K562 (cell line): Measurements from ENCODE around the gene LYSMD1. TPM values are rescaled to one million over a fixed set of nuclear protein-coding genes. Genes with fewer than 3 reads are reported as not detected.

Experiments used
- ARNT ChIP-seq, 2 experiments: fragments of 450-650 bp; IDR thresholded peaks; 2 replicates each; pipeline ENCODE4 v1.6.1; 2016; ENCODE audit warnings: mild to moderate bottlenecking in 1 of 2
- EHMT2 ChIP-seq: fragments of 450-650 bp; IDR thresholded peaks from 2 replicates; pipeline ENCODE4 v1.6.1; 2018; ENCODE audit warnings: antibody characterized with exemption
- KDM4B ChIP-seq, 2 experiments: fragments of 450-650 bp in 1 of 2; sonication (generic) in 1 of 2; IDR thresholded peaks; 2 replicates each; pipeline ENCODE4 v1.6.1; 2016 to 2017; ENCODE audit warnings: borderline replicate concordance in 2 of 2, antibody characterized with exemption in 1 of 2, low read depth in 1 of 2, mild to moderate bottlenecking in 1 of 2
- MCM2 ChIP-seq: fragments of 450-650 bp; IDR thresholded peaks from 2 replicates; pipeline ENCODE4 v1.6.1; 2017; ENCODE audit warnings: low read depth, mild to moderate bottlenecking
- NFE2L1 ChIP-seq: fragments of 450-650 bp; IDR thresholded peaks from 2 replicates; pipeline ENCODE4 v1.6.1; 2016; ENCODE audit warnings: missing genetic modification characterization, low read depth, mild to moderate bottlenecking, missing compliant biosample characterization, moderate library complexity, borderline replicate concordance
- SRF ChIP-seq, 2 experiments: fragments of 250-450, 450-650 bp in 1 of 2; sonication (Bioruptor Pico) in 1 of 2; sonication (generic) in 1 of 2; formaldehyde crosslinking; IDR thresholded peaks; 2 replicates each; pipeline versions ENCODE4 v1.5.0 to v1.5.1; 2020 to 2022; ENCODE audit warnings: mild to moderate bottlenecking in 1 of 2, missing genetic modification reagents in 1 of 2
- UBTF ChIP-seq, 2 experiments: IDR thresholded peaks; 2 replicates each; pipeline ENCODE4 v1.6.1; 2012; ENCODE audit warnings: improper control_type of control experiment in 2 of 2, low read depth in 2 of 2, low read length in 2 of 2, borderline replicate concordance in 1 of 2
- ZFX ChIP-seq: sonication (generic); formaldehyde crosslinking; IDR thresholded peaks from 2 replicates; pipeline ENCODE4 v1.8.0; 2022; ENCODE audit warnings: mild to moderate bottlenecking, missing genetic modification reagents, moderate library complexity
- polyA plus RNA-seq, 8 experiments: library from polyadenylated mRNA; depleted of rRNA in 4 of 8; stranded (reverse) in 5 of 8; unstranded in 3 of 8; fragments of >200 nt; fragmentation: Nextera tagmentation in 2 of 8; fragmentation: Illumina TruSeq in 1 of 8; extraction: Ambion mirVana in 2 of 8; extraction: Trizol in 1 of 8; gene quantifications; 2 replicates each; pipeline versions ENCODE4 v1.2.1 to v1.2.3, GENCODE V29; 2011 to 2014; ENCODE audit warnings: inconsistent platforms in 1 of 8, missing spikeins in 1 of 8
- total RNA-seq, 7 experiments: library from RNA; depleted of rRNA in 6 of 7; stranded (reverse); fragments of >200 nt in 6 of 7; fragmentation: Illumina TruSeq in 2 of 7; extraction: Trizol in 2 of 7; gene quantifications; 2 replicates each; pipeline versions ENCODE4 v1.2.1 to v1.2.3, GENCODE V29; 2011 to 2021; ENCODE audit warnings: low replicate concordance in 1 of 7

Gene LYSMD1
- total and polyA plus RNA-seq, 9 of the 15 experiments (the other 6 are each of a cell fraction or from before 2014, with no cell fraction given), result 2.2 to 9.4 (median 6.0) TPM

DNA sequence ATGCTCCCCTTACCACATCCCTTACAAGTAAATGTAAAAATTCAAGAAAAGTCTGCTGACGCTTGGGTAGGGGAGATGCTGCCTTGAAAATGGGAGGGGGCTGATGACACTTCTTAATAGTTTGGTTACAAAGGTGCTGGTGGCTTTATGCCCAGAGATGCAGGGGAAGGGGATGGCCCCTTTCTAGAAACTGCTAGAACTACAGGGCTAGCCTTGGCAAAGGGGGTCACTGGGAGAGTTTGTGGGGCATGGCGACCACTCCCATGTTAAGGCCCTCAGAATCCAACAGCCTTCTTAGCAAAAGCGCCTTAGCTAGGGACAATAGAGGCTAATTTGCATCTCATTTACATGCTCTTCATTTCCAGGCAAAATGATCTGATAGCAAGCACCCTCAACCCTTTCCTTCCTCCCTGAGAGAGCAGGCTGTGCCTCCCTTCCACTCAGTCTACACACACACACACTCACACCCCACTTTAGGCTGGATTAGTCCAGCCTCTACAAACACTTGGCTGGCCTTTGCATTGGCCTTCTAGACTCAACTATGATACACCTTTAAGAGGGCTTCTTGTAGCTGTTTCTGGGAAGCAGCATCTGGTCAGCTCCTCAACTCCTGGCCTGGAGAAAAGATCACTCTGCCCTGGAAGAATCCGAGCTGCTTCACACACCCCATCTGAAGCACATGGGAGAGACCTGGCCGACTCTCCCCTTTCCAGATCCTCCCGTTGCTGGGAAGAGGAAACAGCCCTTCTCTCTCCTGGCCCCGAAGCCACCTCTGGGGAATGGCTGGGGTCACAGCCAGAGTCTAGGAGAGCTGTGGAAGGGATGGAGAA is 21.0 kb downstream of the LYSMD1 start (continued):
- TF ChIP-seq UBTF (IDR thresholded peaks at IDR 0.05; ENCODE audit: borderline replicate concordance in 1 of 2, low read depth in 2 of 2, low read length in 2 of 2), result no peak
- TF ChIP-seq KDM4B (IDR thresholded peaks at IDR 0.05; ENCODE audit: borderline replicate concordance in 2 of 2, low read depth in 1 of 2), result no peak
- no peak for TF ChIP-seq NFE2L1
- TF ChIP-seq MCM2, result no peak
- peak in 1 of 2 experiments; percentile 61; a peak in 1 of 4 replicates for TF ChIP-seq SRF (CRISPR knock-in tag; IDR thresholded peaks at IDR 0.05)
- TF ChIP-seq EHMT2, result peak; percentile 75
- no peak for TF ChIP-seq ZFX
- no peak for TF ChIP-seq ARNT (IDR thresholded peaks at IDR 0.05)
